D341Med (cell line): ENCODE measurements around the gene IER5.
"Not testable (repeated sequence)": the region's sequence is repeated elsewhere in the genome, so short reads cannot be mapped to it uniquely, and the experiment has no call there.

ENCODE experiments used
- DNase-seq: peaks from one replicate; pipeline ENCODE4 v3.0.0; 2012; ENCODE audit warnings: low spot score

The IER5 gene

GRCh38 chr1:181115971-181116370, 27.5 kb downstream of the IER5 start:
- not testable (repeated sequence) for DNase-seq

GRCh38 chr1:181116819-181117390, 28.4 kb downstream of the IER5 start:
- no peak for DNase-seq

GRCh38 chr1:181117648-181118449, 29.3 kb downstream of the IER5 start:
- peak; percentile 44 for DNase-seq

GRCh38 chr1:181119093-181119989, 30.8 kb downstream of the IER5 start:
- no peak for DNase-seq

- no peak for DNase-seq
Observed at GRCh38 chr1:181120924-181121323, 32.4 kb downstream of the IER5 start.

GRCh38 chr1:181121498-181121897, 33.0 kb downstream of the IER5 start:
- DNase-seq = no peak

- DNase-seq = no peak
Observed at GRCh38 chr1:181122222-181122621, 33.7 kb downstream of the IER5 start.

- DNase-seq = no peak
Observed at GRCh38 chr1:181123173-181123572, 34.7 kb downstream of the IER5 start.

- no peak for DNase-seq
Observed at GRCh38 chr1:181124291-181124751, 35.8 kb downstream of the IER5 start.

GRCh38 chr1:181126289-181126688, 37.8 kb downstream of the IER5 start:
- DNase-seq = no peak

- no peak for DNase-seq
Observed at GRCh38 chr1:181126871-181127587, 38.5 kb downstream of the IER5 start.

- DNase-seq = no peak
Observed at GRCh38 chr1:181127898-181128453, 39.5 kb downstream of the IER5 start.

- DNase-seq = peak; percentile 86
Observed at GRCh38 chr1:181128592-181129497, 40.3 kb downstream of the IER5 start.

GRCh38 chr1:181129771-181130606, 41.5 kb downstream of the IER5 start:
- no peak for DNase-seq

GRCh38 chr1:181131255-181131941, 42.9 kb downstream of the IER5 start:
- no peak for DNase-seq

- DNase-seq = no peak
Observed at GRCh38 chr1:181133441-181133951, 45.0 kb downstream of the IER5 start.

GRCh38 chr1:181133969-181134418, 45.5 kb downstream of the IER5 start:
- no peak for DNase-seq

GRCh38 chr1:181134543-181135436, 46.3 kb downstream of the IER5 start:
- peak; percentile 78 for DNase-seq
